Naive thymus-derived CD4-positive, alpha-beta T cell (primary cell): ENCODE results near the gene MEGF8. TPM values are rescaled to one million over a fixed set of nuclear protein-coding genes. Genes with fewer than 3 reads are reported as not detected.

Source experiments
- ATAC-seq: fragments of 150-1000 bp; cut with Tn5 transposase; 2 replicates; pipeline ENCODE4 v1.10.0; 2021; ENCODE audit warnings: mild to moderate bottlenecking, moderate library complexity
- CTCF ChIA-PET: fragments of 350-600 bp; sonication (Branson Sonifier 250); formaldehyde crosslinking; loops from one replicate; lab custom pipeline; 2021; ENCODE audit warnings: antibody characterized with exemption; lab: Charles Lee
- POLR2A ChIA-PET: fragments of 350-600 bp; sonication (Branson Sonifier 250); formaldehyde crosslinking; loops from one replicate; lab custom pipeline; 2021; ENCODE audit warnings: antibody characterized with exemption, inconsistent platforms; lab: Charles Lee
- DNase-seq, 9 donors: peaks; one replicate each; pipeline versions ENCODE4 v3.0.0 to v3.0.0-alpha.2; 2020 to 2022; ENCODE audit warnings: mixed read lengths in 1 of 9
- H3K27ac ChIP-seq: one replicate; pipeline ENCODE4 v1.7.0; 2013; ENCODE audit warnings: mild to moderate bottlenecking, low read depth, low read length, moderate library complexity
- H3K27me3 ChIP-seq, 2 donors: one replicate each; pipeline ENCODE4 v1.7.0; 2013; ENCODE audit warnings: low read length in 2 of 2, mild to moderate bottlenecking in 2 of 2, moderate library complexity in 2 of 2; ENCODE audit not compliant: control insufficient read depth in 2 of 2, insufficient read depth in 2 of 2
- H3K36me3 ChIP-seq, 3 experiments: 1 replicate in 2 of 3; 2 replicates in 1 of 3; pipeline ENCODE4 v1.7.0; 2013; ENCODE audit warnings: low read length in 3 of 3, mild to moderate bottlenecking in 3 of 3, moderate library complexity in 1 of 3; ENCODE audit not compliant: insufficient read depth in 3 of 3, control insufficient read depth in 2 of 3
- H3K4me1 ChIP-seq, 2 donors: one replicate each; pipeline ENCODE4 v1.7.0; 2013; ENCODE audit warnings: low read length in 2 of 2, mild to moderate bottlenecking in 2 of 2, moderate library complexity in 1 of 2; ENCODE audit not compliant: control insufficient read depth in 2 of 2, insufficient read depth in 2 of 2
- H3K4me3 ChIP-seq: 2 replicates; pipeline ENCODE4 v1.7.0; 2013; ENCODE audit warnings: mild to moderate bottlenecking, low read length
- H3K9me3 ChIP-seq, 3 experiments: 1 replicate in 2 of 3; 2 replicates in 1 of 3; pipeline ENCODE4 v1.7.0; 2013; ENCODE audit warnings: low read length in 3 of 3; ENCODE audit not compliant: control insufficient read depth in 2 of 3
- H3K27ac Mint-ChIP-seq, 9 donors: one replicate each; pipeline ENCODE4 v1.8.0; 2020 to 2022; ENCODE audit warnings: mixed read lengths in 9 of 9, mild to moderate bottlenecking in 8 of 9, moderate library complexity in 5 of 9, inconsistent platforms in 2 of 9
- H3K27me3 Mint-ChIP-seq, 5 donors: one replicate each; pipeline ENCODE4 v1.8.0; 2021 to 2022; ENCODE audit warnings: mixed read lengths in 5 of 5, mild to moderate bottlenecking in 1 of 5
- H3K36me3 Mint-ChIP-seq, 5 donors: one replicate each; pipeline ENCODE4 v1.8.0; 2020 to 2022; ENCODE audit warnings: mixed read lengths in 5 of 5, mild to moderate bottlenecking in 3 of 5, inconsistent platforms in 1 of 5
- H3K4me1 Mint-ChIP-seq, 7 donors: one replicate each; pipeline ENCODE4 v1.8.0; 2020 to 2022; ENCODE audit warnings: mixed read lengths in 7 of 7, mild to moderate bottlenecking in 3 of 7, inconsistent platforms in 1 of 7
- H3K4me3 Mint-ChIP-seq, 10 donors: one replicate each; pipeline ENCODE4 v1.8.0; 2020 to 2022; ENCODE audit warnings: mild to moderate bottlenecking in 10 of 10, mixed read lengths in 10 of 10, moderate library complexity in 6 of 10, inconsistent platforms in 2 of 10
- H3K9me3 Mint-ChIP-seq, 11 donors: one replicate each; pipeline ENCODE4 v1.8.0; 2020 to 2022; ENCODE audit warnings: mixed read lengths in 11 of 11, mild to moderate bottlenecking in 4 of 11, inconsistent platforms in 1 of 11, moderate library complexity in 1 of 11
- intact Hi-C, 2 donors: fragments of 100-400 bp; cut with micrococcal nuclease; formaldehyde crosslinking; loops; one replicate each; pipeline ENCODE4 v1.15.1; 2023
- polyA plus RNA-seq, 2 donors: library from polyadenylated mRNA; unstranded; fragments of 300-500 nt; fragmentation: Illumina TruSeq; gene quantifications; one replicate each; pipeline ENCODE4 v1.2.3, GENCODE V29; 2021
- total RNA-seq, 6 experiments: library from RNA in 5 of 6; stranded (reverse) in 5 of 6; gene quantifications; 1 replicate in 5 of 6; 2 replicates in 1 of 6; pipeline ENCODE4 v1.2.3 and lab custom pipeline; 2021 to 2026

MEGF8 gene, protein sequence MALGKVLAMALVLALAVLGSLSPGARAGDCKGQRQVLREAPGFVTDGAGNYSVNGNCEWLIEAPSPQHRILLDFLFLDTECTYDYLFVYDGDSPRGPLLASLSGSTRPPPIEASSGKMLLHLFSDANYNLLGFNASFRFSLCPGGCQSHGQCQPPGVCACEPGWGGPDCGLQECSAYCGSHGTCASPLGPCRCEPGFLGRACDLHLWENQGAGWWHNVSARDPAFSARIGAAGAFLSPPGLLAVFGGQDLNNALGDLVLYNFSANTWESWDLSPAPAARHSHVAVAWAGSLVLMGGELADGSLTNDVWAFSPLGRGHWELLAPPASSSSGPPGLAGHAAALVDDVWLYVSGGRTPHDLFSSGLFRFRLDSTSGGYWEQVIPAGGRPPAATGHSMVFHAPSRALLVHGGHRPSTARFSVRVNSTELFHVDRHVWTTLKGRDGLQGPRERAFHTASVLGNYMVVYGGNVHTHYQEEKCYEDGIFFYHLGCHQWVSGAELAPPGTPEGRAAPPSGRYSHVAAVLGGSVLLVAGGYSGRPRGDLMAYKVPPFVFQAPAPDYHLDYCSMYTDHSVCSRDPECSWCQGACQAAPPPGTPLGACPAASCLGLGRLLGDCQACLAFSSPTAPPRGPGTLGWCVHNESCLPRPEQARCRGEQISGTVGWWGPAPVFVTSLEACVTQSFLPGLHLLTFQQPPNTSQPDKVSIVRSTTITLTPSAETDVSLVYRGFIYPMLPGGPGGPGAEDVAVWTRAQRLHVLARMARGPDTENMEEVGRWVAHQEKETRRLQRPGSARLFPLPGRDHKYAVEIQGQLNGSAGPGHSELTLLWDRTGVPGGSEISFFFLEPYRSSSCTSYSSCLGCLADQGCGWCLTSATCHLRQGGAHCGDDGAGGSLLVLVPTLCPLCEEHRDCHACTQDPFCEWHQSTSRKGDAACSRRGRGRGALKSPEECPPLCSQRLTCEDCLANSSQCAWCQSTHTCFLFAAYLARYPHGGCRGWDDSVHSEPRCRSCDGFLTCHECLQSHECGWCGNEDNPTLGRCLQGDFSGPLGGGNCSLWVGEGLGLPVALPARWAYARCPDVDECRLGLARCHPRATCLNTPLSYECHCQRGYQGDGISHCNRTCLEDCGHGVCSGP (N-terminal part only)
- total RNA-seq (1 to 10 TPM; 6.7 to 9.3 (median 8.6) TPM), polyA plus RNA-seq (under 1 TPM; 0.40 TPM), total RNA-seq (lab: John Stamatoyannopoulos, UW) (33.4 reads per million, percentile 62 among the genes with 10 or more reads in this experiment)

DNA sequence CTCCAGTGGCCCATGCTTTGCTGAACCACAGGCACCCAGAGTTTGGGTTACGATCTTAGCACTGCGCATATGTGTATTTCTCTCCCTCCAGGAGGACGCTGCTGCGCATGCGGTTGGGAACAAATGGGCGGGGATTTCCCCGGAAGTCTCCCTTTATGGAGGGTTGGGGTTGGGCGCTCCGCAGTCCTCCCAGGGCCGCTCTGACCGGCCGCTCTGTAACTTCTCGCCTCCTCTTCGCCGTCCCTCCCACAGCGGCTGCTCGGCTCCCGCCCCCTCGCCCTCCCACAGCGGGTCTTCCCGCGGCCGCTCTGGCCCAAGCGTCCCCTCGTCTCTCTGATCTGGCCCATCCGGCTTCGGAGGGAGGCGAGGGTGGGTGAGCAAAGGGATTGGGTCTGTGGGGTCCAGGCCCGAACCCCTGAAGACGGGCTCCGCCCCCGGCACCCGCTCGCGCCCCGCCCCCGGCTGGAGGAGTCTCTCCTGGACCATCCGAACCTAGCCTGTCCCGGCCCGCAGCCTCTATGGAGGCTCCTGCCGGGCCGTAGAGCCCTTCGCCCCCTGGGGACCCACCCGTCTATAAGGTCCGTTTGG is at the start of gene MEGF8:
Gene MEGF8, plus strand, starts transcription at position 328 of the 588 bp plus-strand sequence. CDS start 609 bp downstream, outside the sequence.
- intact Hi-C loops, result loop anchor here (1.0 to 5.0 kb wide), 19 partner anchors 12 to 1978 kb away; partner anchors contain the start of genes PAFAH1B3 (in 2 of the 2), PRR19 (in 2 of the 2), ZNF574 (in 2 of the 2) and C19orf47 (in 1 of the 2)
- ChIA-PET CTCF (no interaction called here), POLR2A (no interaction called here)
- peak; percentile 96 for ATAC-seq
- H3K4me3 Mint-ChIP-seq, result peak within 1 kb of the TSS; percentile 89 to 96 (median 94)
- Histone ChIP-seq H3K27ac (peak within 1 kb of the TSS; percentile 84), H3K4me1 (peaks cover 6 to 7% of the 10 kb centered on the region in 2 donors), H3K27me3 (peaks cover 0 to 4% of the 10 kb centered on the region in 2 donors), H3K36me3 (peaks cover 0 to 5% (median 0%) of the 10 kb centered on the region in 3 experiments), H3K4me3 (peak within 1 kb of the TSS; percentile 95), H3K9me3 (no peaks in the 10 kb centered on the region)
- peaks cover 0 to 6% (median 4%) of the 10 kb centered on the region in 5 donors for H3K36me3 Mint-ChIP-seq
- peaks cover 13 to 29% (median 22%) of the 10 kb centered on the region in 7 donors for H3K4me1 Mint-ChIP-seq
- DNase-seq, result peak; percentile 86 to 99 (median 97)
- peak within 1 kb of the TSS; percentile 51 to 93 (median 83) for H3K27ac Mint-ChIP-seq
- peaks cover 6 to 33% (median 16%) of the 10 kb centered on the region in 5 donors for H3K27me3 Mint-ChIP-seq
- peaks cover 0 to 4% (median 0%) of the 10 kb centered on the region in 11 donors for H3K9me3 Mint-ChIP-seq

DNA sequence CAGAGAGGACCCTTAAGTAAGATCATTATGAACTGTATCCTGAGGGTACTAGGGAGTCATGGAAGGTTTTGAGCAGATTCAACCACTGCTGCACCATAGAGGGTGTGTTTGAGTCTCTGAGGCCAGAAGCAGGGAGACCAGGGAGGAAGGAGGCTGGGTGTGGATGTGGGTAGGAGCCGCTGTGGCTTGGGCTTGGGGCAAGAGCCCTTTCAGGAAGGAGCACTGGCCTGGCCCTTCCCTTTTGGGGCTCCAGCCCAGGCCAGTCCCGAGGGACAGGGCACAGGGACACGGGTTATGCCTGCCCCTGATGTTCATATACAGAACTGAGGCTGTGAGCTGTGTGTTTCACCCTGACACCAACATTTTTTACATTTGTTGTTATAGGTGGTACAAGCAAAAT is 49.2 kb upstream of the MEGF8 start:
- H3K27me3 Mint-ChIP-seq, result no peaks in the 10 kb centered on the region
- intact Hi-C loops, result no loop called here
- H3K4me1 Mint-ChIP-seq, result peaks cover 37 to 54% (median 43%) of the 10 kb centered on the region in 7 donors
- H3K27ac Mint-ChIP-seq, result peak overlapping the region in 6 of 9 donors; percentile 3 to 78 (median 52)
- Histone ChIP-seq H3K4me1 (peaks cover 24 to 25% of the 10 kb centered on the region in 2 donors), H3K4me3 (no peak overlapping the region), H3K27ac (no peak overlapping the region), H3K36me3 (peaks cover 0 to 40% (median 0%) of the 10 kb centered on the region in 3 experiments), H3K27me3 (no peaks in the 10 kb centered on the region), H3K9me3 (no peaks in the 10 kb centered on the region)
- no peak for DNase-seq
- no peak for ATAC-seq
- peak overlapping the region in 5 of 10 donors; percentile 7 to 71 (median 11) for H3K4me3 Mint-ChIP-seq
- ChIA-PET POLR2A (interaction anchor here (4.3 kb wide), 1 partner anchor 30 kb away, joined by 22 read pairs; no protein-coding TSS in a partner anchor), CTCF (interaction anchor here (0.5 kb wide), 1 partner anchor 151 kb away, joined by 3 read pairs; no protein-coding TSS in a partner anchor)
- peaks cover 0 to 14% (median 6%) of the 10 kb centered on the region in 5 donors for H3K36me3 Mint-ChIP-seq
- no peaks in the 10 kb centered on the region for H3K9me3 Mint-ChIP-seq

DNA sequence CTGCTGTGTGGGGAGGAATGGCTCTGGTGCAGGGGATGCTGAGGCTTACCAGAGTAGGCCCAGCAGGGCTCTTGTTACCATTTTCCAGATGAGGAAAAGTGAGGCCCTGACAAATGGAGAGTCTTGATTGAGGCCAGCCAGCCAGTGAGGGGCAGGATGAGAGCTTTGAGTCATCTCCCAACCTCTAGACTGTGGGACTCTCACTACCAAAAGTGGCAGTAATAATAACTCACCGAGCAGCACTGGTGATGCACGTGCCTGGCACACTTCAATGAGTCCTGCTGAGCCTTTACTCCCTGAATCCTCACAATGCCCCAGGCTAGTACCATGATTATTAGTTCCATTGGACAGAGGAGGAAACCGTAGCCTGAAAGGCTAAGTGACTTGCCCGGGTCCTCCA is 48.6 kb upstream of the MEGF8 start:
- no peak overlapping the region for H3K4me3 ChIP-seq
- no peak overlapping the region for H3K27ac ChIP-seq
- intact Hi-C loops, result no loop called here
- H3K36me3 ChIP-seq, result peaks cover 0 to 40% (median 0%) of the 10 kb centered on the region in 3 experiments
- H3K4me1 Mint-ChIP-seq, result peaks cover 32 to 54% (median 38%) of the 10 kb centered on the region in 7 donors
- no peaks in the 10 kb centered on the region for H3K27me3 ChIP-seq
- H3K36me3 Mint-ChIP-seq, result peaks cover 0 to 13% (median 6%) of the 10 kb centered on the region in 5 donors
- ATAC-seq (no peak), DNase-seq (no peak)
- no peaks in the 10 kb centered on the region for H3K9me3 Mint-ChIP-seq
- H3K4me3 Mint-ChIP-seq, result no peak overlapping the region
- POLR2A ChIA-PET, result interaction anchor here (1.0 to 4.3 kb wide), 3 partner anchors 15 to 77 kb away, joined by 3 to 22 read pairs (median 3); no protein-coding TSS in a partner anchor
- no peaks in the 10 kb centered on the region for H3K27me3 Mint-ChIP-seq
- H3K4me1 ChIP-seq, result peaks cover 25 to 27% of the 10 kb centered on the region in 2 donors
- CTCF ChIA-PET, result interaction anchor here (0.5 kb wide), 1 partner anchor 151 kb away, joined by 3 read pairs; no protein-coding TSS in a partner anchor
- no peaks in the 10 kb centered on the region for H3K9me3 ChIP-seq
- peak overlapping the region in 4 of 9 donors; percentile 5 to 62 (median 40) for H3K27ac Mint-ChIP-seq

DNA sequence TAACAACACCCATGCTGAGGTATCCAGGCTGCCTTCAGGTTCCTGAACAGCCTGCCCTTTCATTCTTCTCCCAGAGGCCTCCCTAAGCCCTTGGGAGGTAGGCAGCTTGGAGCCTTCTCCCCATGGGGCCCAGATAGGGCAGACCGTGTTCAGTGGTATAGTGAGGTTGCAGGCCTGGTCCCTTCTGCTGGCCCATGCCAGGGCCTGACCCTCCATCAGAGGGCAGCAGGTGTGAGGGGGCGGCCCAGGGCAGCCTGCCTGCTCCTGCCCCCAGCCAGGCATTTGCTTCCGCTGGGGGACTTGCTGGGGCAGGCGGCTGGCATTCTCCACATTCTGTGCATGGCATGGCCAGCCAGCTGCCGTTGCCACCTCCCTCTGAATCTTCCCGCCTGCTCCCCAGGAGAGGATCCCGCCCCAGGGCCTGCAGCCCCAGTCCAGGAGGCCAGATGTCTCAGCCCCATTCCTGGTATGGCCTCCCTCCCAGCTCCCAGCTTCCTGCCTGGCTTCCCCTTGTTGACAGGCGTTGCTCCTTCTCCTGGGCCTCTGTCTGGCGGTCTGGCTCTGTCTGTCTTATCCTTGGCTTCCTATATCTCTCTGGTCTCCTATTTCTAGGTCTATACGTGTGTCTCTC is 47.5 kb upstream of the MEGF8 start:
- Mint-ChIP-seq H3K4me1 (peaks cover 32 to 60% (median 42%) of the 10 kb centered on the region in 7 donors), H3K4me3 (peak overlapping the region in 2 of 10 donors; percentile 18 to 20), H3K9me3 (peaks cover 0 to 1% (median 0%) of the 10 kb centered on the region in 11 donors), H3K36me3 (peaks cover 0 to 12% (median 6%) of the 10 kb centered on the region in 5 donors), H3K27ac (peak overlapping the region in 6 of 9 donors; percentile 47 to 96 (median 72)), H3K27me3 (no peaks in the 10 kb centered on the region)
- no peak overlapping the region for H3K27ac ChIP-seq
- intact Hi-C loops, result no loop called here
- ChIA-PET CTCF (interaction anchor here (2.5 to 3.2 kb wide), 2 partner anchors 35 to 169 kb away, joined by 11 to 14 read pairs; partner anchors contain the start of gene GSK3A), POLR2A (interaction anchor here (1.0 to 5.6 kb wide), 5 partner anchors 8 to 78 kb away, joined by 3 to 47 read pairs (median 4); partner anchors contain the start of genes CIC and GSK3A)
- no peaks in the 10 kb centered on the region for H3K9me3 ChIP-seq
- H3K4me3 ChIP-seq, result no peak overlapping the region
- no peak for DNase-seq
- ATAC-seq, result no peak
- H3K36me3 ChIP-seq, result peaks cover 0 to 30% (median 0%) of the 10 kb centered on the region in 3 experiments
- H3K27me3 ChIP-seq, result no peaks in the 10 kb centered on the region
- H3K4me1 ChIP-seq, result peaks cover 36 to 37% of the 10 kb centered on the region in 2 donors
